Ecto neural progenitor cell (in vitro differentiated cells): Measurements from ENCODE around the gene PINK1.

ENCODE experiments used
- DNase-seq: peaks from one replicate; pipeline ENCODE4 v3.0.0-alpha.2; 2018; ENCODE audit warnings: low spot score

PINK1 gene

GRCh38 chr1:20611652-20612051 is 21.6 kb upstream of the PINK1 start:
- no peak for DNase-seq

DNA sequence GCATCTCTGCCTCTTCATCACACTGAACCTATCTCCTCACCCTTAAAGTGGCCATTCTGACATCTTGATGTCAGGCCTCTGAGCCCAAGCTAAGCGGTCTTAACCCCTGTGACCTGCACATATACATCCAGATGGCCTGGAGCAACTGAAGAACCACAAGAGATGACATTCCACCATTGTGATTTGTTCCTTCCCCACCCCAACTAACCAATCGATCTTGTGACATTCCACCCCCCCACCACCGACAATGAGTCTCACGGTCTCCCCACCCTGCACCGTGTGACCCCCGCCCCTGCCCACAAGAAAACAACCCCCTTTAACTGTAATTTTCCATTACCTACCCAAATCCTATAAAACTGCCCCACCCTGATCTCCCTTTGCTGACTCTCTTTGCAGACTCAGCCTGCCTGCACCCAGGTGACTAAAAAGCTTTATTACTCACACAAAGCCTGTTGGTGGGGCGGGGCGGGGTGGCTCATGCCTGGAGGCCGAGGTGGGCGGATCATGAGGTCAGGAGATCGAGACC is 21.0 kb upstream of the PINK1 start:
- DNase-seq = no peak

- no peak for DNase-seq
These were observed 19.1 kb upstream of the PINK1 start for GRCh38 chr1:20614131-20614579.

- no peak for DNase-seq
These were observed 17.1 kb upstream of the PINK1 start for GRCh38 chr1:20615946-20616846.

DNA sequence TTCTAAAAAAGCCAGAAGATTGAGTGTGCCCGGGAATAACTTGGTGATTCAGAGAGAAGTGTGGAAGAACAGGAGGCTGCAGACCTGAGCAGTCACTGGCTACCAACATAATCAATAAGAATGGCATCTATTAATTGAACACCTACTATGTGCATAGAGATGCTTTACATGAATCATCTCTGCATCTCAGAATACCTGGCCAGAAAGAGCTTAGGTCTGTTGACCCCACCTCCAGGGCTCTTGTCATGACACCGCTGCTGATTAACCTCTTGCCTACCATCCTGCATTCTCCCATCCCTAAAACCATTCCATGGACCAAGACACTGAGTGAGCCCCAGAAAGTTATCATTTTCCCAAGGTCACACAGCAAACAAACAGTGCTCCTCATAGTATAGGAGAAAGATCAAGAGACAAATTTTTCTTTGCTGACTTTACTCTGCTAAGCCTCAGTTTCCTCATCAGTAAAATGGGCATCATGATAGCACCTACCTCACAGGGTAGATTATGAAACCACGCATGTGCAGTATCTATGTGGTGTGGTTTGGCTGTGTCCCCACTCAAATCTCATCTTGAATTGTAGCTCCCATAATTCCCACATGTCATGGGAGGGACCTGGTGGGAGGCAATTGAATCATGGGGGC is 16.3 kb upstream of the PINK1 start:
- no peak for DNase-seq

DNA sequence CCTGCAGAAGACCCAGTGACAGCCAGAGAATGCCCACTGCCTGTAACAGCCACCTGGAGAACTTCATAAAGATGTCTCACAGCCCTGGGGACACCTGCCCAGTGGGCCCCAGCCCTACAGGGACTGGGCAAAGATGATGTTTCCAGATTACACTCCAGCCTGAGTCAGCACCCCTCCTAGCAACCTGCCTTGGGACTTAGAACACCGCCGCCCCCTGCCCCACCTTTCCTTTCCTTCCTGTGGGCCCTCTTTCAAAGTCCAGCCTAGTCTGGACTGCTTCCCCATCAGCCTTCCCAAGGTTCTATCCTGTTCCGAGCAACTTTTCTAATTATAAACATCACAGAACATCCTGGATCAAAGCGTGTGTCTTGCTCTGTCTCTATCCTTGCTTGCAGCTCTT is 14.7 kb upstream of the PINK1 start:
- no peak for DNase-seq

GRCh38 chr1:20619999-20620398 is 13.3 kb upstream of the PINK1 start:
- no peak for DNase-seq

DNA sequence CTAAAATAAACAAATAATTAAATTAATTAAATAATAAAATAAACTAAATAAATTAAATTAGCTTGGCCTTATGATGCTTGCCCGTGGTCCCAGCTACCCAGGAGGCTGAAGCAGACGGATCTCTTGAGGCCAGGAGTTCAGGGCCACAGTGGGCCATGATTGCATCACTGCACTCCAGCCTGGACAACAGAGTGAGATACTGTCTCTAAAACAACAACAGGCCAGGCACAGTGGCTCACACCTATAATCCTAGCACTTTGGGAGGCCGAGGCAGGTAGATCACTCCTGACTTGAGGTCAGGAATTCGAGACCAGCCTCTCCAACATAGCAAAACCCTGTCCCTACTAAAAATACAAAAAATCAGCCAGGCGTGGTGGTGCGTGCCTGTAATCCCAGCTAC is 12.2 kb upstream of the PINK1 start:
- no peak for DNase-seq

DNA sequence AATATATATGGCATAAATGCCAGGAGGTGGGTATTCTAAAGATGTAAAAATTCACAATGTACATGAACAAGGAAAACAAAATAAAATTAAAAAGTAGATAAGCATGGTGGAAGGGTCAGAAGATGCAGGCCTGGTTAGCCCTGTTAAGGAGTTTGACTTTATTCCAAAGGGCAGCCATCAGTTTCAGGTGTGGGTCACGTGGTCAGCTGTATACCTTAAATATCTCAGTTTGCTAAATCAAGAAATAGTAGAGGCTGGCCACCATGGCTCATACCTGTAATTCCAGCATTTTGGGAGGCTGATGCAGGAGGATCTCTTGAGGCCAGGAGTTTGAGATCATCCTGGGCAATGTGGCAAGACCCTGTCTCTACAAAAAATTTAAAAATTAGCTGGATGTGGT is 8.5 kb upstream of the PINK1 start:
- DNase-seq = no peak

- DNase-seq = no peak
These were observed 7.8 kb upstream of the PINK1 start for GRCh38 chr1:20625176-20626097.

DNA sequence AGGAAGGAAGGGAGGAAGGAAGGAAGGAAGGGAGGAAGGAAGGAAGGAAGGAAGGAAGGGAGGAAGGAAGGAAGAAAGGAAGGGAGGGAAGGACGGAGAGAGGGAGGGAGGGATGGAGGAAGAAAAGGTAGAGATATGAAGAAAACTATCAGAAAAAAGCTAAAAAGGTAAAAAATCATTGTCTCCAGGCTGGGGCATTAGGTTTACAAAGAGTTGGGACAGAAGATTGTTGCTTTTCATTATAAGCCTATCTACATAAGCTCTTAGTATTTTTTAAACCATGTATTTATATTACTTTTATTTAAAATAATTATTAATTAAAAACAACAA is 7.2 kb upstream of the PINK1 start:
- no peak for DNase-seq

DNA sequence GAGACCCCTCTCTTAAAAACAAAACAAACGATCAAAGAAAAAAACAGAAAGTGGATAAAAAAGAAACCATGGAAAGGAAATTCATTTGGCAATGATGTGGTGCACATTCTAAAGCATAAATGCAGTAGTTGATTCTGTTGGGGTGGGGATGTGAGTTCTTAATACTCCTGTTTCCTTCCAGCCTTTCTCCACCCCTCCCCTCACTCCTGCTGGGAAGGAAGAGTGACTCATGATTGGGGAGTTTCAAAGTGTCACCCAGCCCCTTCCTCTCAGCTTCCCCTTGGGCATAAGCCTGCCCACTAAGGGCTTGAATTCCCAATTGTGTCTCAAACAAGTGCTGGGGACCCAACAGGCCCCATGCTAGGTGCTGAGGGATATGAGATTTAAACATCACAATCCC is 6.7 kb upstream of the PINK1 start:
- DNase-seq = no peak

GRCh38 chr1:20630729-20631128 is 2.5 kb upstream of the PINK1 start:
- no peak for DNase-seq

DNA sequence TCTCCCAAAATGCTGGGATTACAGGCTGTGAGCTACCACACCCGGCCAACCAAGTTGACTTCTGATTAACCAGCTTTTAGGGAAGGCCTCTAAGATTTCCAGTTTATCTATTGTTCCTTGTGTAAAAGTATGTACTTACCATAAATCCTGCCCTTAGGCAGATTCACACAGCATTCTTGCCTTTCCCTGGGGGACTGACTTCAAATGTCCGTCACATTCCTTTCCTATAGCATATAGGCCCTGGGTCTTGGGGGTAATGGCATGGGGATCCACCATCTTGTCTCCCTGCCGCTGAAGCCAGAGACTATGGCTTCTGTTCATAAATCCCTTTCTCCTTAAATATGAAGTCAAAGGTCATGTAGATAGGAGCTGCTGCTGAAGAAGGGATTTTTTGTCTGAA is 872 bp upstream of the PINK1 start:
- DNase-seq = no peak

GRCh38 chr1:20634065-20634593 is 871 bp downstream of the PINK1 start:
- no peak for DNase-seq

GRCh38 chr1:20634594-20635084 is 1.4 kb downstream of the PINK1 start:
- peak; percentile 62 for DNase-seq

DNA sequence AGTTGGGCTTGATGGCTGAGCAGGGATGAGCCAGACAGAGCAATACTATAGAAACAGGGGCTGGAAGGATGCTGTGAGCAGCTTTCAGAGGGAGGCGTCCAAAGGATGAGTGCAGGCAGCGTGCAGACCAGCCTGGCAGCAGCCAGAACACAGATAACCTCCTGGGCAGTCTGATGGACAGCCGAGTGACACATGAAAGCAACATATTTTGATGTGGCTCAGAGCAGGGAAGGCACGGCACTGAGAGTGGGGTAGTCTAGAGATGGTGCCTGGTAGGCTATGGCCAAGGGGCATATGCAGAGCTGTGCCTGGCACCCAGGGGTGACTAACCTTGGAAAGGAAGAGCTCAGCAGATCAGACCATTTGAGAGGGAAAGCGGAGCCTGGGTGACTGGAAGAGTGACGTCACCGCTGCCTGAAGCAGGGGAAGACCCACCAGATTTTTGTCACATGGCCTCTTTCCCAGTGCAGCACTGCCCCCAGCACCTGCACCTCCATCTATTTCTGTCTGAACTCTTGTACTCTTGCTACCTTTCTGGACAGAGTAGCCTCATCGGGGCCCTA is 3.6 kb downstream of the PINK1 start:
- no peak for DNase-seq

- DNase-seq = peak; percentile 61
These were observed 6.9 kb downstream of the PINK1 start for GRCh38 chr1:20640183-20640597.

DNA sequence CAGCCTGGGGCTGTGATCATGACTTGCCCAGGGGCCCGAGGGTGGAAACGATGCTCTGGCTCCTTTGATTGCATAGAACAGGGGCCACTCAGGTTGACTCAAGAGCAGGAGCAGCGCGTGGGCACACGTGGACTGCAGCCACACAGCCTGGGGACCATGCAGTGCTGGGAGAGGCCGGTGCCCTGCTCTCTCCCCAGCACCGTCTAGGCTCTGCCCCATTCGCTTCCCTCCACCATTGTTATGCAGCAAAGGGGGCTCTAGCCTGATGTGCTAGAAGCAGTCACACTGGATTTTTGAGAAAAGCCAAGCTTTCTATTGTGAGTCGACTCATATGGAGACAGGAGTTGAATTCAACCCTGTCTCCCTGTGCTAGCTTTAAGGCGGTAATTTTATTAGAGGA is 8.7 kb downstream of the PINK1 start:
- no peak for DNase-seq

DNA sequence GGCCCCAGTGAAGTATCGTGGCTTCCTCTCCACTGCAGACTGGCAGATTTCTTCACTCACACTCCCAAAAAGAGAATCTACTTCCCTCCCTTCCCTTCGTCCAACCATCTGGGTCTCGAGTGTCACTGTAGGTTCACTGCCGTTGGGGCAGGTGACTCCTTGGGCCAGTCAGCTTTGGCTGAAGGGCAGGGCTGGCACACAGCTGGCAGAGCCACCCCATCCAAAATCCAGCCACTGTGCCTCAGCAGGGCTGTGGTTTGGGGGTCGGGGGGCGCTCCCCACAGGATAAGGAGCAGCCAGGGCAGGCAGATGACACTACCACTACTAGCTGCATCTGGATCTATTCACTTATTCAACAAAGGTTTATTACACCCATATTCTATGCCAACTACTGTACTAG is 9.8 kb downstream of the PINK1 start:
- DNase-seq = no peak

DNA sequence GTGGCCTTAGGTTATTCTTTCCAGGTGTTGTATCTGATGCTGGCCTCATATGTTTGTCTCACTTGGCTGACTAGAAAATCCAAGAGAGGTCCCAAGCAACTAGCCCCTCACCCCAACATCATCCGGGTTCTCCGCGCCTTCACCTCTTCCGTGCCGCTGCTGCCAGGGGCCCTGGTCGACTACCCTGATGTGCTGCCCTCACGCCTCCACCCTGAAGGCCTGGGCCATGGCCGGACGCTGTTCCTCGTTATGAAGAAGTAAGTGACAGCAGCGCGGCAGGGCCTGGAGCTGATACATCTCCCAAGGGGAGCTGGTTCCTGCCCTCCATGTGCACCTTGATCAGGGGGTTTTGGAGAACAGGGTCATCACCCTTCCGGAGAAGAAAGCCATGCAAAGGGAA is 11.2 kb downstream of the PINK1 start:
- DNase-seq = no peak

DNA sequence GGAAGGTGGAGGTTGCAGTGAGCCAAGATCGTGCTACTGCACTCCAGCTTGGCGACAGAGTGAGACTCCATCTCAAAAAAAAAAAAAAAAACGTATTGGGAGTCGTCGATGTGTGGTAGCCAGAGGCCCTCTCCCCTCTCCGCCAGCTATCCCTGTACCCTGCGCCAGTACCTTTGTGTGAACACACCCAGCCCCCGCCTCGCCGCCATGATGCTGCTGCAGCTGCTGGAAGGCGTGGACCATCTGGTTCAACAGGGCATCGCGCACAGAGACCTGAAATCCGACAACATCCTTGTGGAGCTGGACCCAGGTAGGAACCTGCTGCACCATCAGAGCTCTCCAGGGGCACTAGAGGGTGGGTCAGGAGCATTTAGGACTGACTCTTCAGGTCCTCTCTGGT is 12.2 kb downstream of the PINK1 start:
- no peak for DNase-seq
